Erythroblast (primary cell): ENCODE results near the gene CAMK4.
"Not testable (repeated sequence)": the region's sequence is repeated elsewhere in the genome, so short reads cannot be mapped to it uniquely, and the experiment has no call there.

ENCODE experiments used
- DNase-seq, 2 experiments: peaks; one replicate each; lab custom pipeline; 2025; lab: John Stamatoyannopoulos, UW
- GATA1 ChIP-seq: IDR thresholded peaks from 2 replicates; pipeline ENCODE4 v1.6.1; 2011; ENCODE audit warnings: low read depth, mild to moderate bottlenecking, control low read depth, low read length, moderate library complexity
- POLR2A ChIP-seq: IDR thresholded peaks from 2 replicates; pipeline ENCODE4 v1.6.1; 2011; ENCODE audit warnings: mild to moderate bottlenecking, low read length

Gene CAMK4

DNA sequence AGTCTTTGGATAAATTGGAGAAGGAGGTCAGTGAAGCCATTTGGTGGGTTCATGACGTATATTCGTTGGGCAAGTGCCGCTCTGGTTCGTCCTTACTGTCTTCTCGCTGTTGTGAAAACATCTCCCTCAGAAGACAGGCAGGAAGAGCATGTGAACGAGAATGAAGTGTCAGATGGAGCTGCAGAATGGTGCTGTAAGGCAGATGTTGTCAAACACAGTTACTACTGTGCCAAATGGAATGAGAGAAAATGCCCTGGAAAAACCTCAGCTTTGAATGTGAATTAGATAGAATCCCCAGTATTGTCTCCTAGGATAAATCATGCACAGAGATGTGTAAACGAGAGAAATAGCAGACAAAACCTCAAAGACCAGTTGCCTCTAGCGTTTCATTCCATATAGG is 121.5 kb downstream of the CAMK4 start:
- TF ChIP-seq GATA1 (no peak), POLR2A (no peak)
- no peak for DNase-seq

DNA sequence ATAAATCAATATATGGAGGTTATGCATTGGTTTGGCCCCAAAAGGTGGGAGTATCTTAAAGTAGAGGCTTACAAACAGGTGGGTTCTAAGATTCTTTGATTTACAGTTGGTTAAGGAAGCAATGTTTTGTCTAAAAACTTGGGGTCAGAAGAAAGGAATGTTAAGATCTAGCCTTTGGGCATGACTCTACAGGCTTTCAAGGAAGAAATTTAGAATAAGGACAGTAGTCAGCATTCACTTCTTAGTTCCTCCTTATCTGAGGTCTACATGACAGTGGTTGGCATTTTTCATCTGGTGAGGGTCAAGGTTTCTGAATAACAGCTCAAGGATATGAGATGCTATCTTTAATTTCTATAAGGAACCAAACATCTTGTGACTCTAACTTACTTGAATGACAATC is 122.8 kb downstream of the CAMK4 start:
- no peak for DNase-seq
- TF ChIP-seq POLR2A = no peak
- no peak for TF ChIP-seq GATA1

DNA sequence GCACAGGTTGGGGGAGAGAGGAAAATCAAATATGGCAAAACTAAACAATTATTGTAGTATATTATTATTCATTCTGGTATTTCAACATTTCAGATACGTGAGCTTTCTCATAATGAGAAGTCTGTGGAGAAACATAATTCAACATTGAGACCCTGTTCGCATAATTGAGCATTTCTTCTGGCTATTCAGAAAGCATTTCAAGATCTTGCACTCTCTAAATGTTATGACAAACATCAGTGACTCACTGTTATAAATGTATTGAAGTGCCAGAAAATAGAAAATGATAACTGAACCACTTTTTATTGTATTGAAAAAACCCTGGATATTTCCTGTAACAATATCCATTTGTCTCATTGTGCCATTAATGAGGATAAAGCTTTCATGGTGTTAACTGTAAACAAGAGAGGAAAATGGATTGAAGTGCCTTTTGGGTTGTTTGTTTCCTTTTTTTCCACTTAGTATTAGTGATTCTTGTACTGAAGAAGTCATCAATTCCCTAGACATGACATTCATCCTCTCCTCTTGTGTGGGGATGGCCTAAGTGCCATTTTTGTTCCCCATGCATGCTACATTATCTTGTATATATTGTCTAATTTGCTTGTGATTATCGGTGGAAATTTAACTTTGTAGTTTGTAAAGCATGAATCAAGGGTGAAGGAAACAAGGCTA is 124.6 kb downstream of the CAMK4 start:
- DNase-seq = no peak
- TF ChIP-seq GATA1 (no peak), POLR2A (no peak)

DNA sequence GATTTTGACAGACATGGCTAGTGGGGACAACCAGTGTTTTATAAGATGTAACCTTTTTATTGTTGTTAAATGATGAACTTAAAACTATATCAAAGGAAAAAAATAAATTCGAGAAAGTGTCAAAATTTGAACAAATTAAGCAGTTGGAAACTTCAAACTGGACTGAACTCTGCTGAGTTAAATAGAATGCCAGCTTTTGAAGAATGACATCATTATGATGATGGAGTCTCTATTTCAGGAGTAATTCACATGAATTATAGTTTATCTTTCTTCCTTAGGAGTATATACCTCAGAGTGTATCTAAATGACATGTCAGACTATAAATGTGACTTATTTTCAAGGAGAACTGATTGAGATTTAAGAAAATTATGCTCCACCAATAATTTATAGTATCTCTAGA is 125.2 kb downstream of the CAMK4 start:
- TF ChIP-seq GATA1 = no peak
- TF ChIP-seq POLR2A = no peak
- no peak for DNase-seq

DNA sequence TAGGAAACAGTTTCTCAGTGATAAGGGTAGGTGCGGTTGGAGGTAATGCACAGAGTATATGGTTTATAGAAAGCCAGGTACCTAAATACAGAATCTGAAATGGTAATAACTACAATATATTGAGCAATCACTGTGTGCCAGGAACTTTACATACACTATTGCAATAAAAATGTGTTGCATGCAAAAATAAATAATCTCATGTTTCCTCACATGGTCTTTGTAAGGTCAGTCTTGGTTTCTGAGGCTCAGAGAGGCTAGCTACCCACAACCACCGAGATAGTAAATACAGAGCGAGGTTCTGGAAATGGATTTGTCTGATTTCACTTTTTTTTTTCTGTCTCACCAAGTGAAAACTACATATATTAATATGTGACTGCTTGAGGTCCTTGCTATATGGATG is 128.9 kb downstream of the CAMK4 start:
- DNase-seq = no peak
- TF ChIP-seq GATA1 (no peak), POLR2A (no peak)

DNA sequence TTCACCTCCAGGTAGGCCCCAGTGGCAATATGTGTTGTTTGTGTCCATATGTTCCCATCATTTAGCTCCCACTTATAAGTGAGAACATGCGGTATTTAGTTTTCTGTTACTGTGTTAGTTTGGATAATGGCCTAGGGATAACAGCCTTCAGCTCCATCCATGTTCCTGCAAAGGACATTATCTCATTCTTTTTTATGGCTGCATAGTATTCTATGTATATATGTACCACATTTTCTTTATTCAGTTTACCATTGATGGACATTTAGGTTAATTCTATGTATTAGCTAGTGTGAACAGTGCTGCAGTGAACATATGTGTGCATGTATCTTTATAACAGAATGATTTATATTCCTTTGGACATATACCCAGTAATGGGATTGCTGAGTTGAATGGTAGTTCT is 134.5 kb downstream of the CAMK4 start:
- not testable (repeated sequence) for DNase-seq

DNA sequence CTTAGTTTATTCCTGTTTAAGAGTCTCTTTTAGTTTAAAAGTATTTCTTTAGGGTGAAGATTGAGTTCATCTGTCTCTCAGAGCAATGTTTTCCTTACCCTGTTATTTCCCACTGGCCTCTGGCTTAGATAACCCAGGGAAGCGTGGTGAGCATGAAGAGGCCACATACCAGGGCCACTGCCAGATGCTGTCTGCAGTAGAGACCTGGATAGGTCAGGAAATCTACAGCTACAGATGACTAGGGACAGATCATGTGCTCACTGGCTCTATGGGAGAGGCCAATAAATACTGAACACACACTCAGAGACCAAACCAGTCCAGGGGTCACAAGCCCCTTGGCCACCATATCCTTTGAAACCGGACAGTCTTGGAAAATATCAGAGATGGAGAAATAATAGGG is 136.0 kb downstream of the CAMK4 start:
- no peak for DNase-seq
- no peak for TF ChIP-seq GATA1
- no peak for TF ChIP-seq POLR2A

DNA sequence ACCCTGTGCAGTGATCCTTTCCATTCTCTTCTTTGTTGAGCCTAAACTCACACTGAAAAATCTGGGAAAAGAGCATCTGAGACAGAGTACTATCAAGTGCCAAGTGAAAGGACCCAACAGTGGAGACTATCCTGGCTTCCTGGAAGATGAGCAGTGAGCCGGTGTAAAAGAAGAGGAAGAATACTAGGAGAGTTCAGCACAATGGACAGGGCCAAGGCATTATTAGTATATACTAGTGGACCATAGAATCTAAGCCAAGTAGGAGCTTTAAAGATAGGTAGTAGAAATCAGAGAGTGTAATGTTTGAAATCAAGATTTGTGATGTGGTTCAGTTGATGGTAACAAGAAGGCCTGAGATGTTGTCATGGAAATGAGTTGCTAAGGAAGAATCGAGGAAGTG is 140.8 kb downstream of the CAMK4 start:
- no peak for DNase-seq
- TF ChIP-seq POLR2A = no peak

DNA sequence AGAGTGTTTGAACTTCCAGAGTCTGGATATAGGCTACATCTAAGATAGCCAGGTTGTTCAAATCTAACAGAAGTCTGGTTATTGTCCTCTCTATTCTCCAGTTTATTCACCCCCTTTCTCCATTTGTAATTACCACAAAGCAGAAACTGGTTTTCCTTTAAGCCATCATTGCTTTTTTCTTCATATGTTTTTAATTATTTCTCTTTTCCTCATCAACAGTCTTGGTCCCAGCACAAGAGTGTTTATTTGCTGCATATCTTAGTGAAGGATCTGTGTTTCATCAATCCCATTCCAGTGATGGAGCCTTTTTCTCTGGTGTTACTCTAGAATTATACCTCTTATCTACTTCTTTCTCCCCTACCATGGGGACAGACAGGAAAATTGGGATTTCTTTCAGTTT is 142.2 kb downstream of the CAMK4 start:
- no peak for TF ChIP-seq POLR2A
- TF ChIP-seq GATA1 = no peak
- DNase-seq = no peak

DNA sequence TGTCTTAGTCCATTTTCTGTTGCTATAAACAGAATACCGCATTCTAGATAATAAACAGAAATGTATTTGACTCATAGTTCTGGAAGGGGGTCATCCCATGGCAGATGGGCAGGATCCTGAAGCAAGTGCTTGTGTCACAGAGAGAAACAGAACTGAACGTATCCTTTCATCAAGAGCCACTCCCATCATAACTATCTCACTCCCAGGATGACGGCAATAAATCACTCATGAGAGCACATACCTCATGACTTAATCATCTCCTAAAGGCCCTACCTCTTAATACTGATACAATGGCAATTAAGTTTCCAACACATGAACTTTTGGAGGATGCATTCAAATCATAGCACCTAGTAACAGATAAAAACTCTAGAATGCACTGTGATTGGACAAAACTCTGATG is 142.9 kb downstream of the CAMK4 start:
- TF ChIP-seq POLR2A (no peak), GATA1 (no peak)
- no peak for DNase-seq

DNA sequence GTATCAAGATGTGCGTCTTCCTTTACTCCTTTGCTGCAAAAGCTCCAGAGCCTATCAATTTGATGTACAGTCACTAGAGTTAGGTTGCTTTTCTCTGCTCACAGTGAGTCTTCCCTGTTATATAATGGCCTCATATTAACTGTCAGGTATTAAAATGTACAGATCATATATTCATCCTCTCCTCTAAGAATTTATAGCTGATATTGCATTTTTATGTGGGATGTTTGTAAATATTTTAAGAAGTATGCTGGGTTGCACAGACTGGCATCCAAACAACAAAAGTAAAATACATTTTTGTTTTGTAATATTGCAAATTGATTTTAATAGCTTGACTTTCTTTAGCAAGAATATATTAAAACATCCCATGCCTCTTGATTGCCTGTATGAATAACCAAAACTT is 148.6 kb downstream of the CAMK4 start:
- no peak for TF ChIP-seq POLR2A
- TF ChIP-seq GATA1 = no peak
- DNase-seq = no peak

DNA sequence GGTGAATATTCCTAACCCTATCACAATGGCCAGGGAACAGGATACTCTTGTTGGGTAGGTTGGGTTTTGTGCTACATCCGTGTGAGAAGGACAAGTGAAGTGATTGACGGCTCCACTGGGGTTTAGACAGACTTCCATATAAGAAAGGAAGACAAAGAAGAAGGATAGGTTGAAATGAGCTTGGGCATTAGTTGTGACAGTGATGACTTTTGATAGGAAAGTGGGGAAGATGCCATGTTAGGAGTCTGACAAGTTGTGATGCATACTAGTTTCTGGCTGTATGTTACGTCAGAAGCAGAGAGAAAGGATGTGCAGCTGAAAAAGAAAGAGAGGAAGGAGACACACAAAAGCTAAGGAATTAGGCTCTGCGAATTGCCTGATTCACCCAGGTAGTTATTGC is 150.2 kb downstream of the CAMK4 start:
- TF ChIP-seq GATA1 = no peak
- no peak for TF ChIP-seq POLR2A
- no peak for DNase-seq

DNA sequence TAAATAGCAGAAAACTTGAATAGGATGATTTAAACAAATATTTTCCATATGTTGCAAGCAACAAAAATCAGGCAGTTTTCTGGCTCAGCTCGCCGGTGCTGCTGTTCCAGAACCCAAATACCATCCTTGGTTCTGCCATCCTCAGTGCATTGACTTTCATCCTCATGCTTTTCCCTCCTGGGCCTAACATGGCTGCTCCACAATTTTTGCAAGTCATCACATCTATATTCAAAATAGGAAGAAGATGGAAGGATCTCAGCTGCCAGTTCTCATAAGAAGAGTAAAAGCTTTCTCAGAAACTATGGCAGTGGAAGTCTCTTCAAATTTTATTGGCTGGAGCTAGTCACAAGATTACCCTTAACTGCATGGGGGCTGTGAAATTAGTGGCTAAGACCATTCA is 151.5 kb downstream of the CAMK4 start:
- DNase-seq = no peak
- no peak for TF ChIP-seq GATA1
- no peak for TF ChIP-seq POLR2A

DNA sequence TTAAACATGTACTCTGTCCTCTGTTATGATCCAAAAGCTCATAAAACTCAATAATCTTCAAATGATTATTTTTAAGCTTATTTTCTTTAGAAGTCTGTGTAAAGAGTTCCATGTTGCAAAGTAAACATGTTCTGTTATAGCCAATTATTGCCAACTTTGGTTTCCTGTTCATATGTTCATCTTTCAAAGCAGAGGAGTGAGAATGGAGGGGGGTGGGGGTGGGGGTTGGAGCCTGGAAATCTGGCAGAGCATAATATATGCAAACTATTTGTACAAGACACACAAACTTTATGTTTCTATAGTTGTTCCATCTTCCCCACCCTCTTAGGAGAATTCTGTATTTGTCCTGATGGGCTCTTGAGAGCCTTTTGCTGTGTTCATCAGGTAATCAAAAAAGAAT is 153.1 kb downstream of the CAMK4 start:
- no peak for DNase-seq
- no peak for TF ChIP-seq GATA1
- TF ChIP-seq POLR2A = no peak

DNA sequence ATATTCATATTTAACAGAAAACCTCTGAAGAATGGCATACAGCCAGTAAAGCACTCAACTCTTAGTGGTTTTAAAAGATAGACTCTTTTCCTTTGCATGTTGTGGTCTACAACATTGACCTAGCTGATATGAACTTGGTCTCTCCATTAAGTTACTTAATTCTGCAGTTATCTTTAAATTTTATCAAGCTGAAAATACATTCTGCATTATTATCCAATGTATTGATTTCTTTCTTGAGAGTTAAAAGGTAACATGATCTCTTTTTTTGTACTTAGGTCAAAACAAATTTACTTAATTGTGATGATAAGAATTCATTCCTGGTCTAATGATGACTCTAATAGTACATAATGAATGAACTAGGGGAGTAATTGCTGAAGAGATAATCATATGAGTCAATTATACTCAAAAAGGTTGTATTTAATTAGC is 155.2 kb downstream of the CAMK4 start:
- TF ChIP-seq POLR2A (no peak), GATA1 (no peak)

More for the DNA sequence above, 155.2 kb downstream of the CAMK4 start:
- no peak for DNase-seq
